Activated CD4-positive, alpha-beta T cell treated with anti-CD3 and anti-CD28 coated beads, Interleukin-2, amount 50 U/mL, for 24 hours (primary cell): Measurements from ENCODE around the gene KCTD18.

Experiments
- DNase-seq, 2 donors: peaks; one replicate each; pipeline ENCODE4 v3.0.0-alpha.2; 2020; ENCODE audit warnings: low read depth in 1 of 2, low spot score in 1 of 2

KCTD18 gene

DNA sequence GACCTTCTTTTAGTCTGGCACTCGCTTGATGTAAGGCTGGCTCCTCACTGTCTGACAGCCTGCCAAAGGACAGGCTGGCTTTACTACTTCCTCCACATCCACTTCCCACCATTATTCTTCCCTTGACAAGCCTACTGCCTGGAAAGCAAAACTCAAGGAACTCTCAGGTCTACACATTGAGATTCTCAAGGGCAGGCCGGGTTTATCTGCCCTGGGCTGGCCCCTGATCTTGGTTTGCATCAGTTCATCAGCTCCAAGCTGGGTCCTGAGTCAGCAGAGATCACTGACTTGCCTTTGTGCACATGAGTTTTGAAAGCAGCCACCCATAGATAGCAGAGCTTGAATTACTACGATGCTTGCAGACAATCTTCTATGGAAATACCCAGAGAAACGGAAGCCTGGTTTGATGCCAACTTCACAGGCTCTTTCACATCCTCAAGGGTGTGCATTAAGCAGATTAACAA, 53.9 kb downstream of the KCTD18 start:
- DNase-seq = no peak

DNA sequence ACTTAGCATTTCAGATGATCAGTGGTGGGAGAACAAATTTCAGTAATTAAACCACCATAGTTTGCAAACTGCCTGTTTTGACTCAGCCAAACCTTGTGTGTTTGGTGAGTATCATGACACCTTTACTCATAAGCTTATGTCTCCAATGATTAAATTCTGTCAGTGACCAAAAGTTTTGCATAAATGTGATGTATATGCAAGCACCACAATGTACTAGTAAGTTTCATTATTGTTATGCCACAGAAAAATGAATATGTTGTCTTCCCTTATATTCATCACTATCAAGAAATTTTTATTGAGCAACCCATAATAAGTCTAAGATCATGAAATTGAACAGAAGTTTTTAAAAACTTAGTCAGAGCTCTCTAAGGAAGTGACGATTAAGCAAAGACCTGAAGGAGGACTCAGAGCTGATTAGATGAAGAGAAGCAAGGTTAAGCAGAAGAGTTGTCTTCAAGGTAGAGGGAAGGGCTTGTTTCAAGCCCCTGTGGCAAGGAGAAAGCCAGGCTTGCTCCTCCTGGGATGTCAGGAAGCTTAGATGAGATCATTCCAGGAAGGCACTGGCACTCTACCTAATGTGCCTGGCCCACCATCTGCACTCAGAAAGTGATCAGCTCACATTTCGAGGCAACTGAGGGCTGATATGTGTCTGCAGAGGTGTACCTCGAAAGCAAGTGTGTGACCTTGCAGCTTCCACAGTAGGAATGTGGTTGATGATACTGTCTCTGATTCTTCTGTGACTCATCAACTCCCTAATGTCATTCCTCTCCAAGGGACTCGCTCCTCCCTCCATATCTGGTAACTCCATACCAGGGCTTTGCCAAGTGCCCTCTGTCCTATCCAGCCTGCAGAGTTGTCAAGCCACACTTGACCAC, 54.7 kb downstream of the KCTD18 start:
- no peak for DNase-seq

DNA sequence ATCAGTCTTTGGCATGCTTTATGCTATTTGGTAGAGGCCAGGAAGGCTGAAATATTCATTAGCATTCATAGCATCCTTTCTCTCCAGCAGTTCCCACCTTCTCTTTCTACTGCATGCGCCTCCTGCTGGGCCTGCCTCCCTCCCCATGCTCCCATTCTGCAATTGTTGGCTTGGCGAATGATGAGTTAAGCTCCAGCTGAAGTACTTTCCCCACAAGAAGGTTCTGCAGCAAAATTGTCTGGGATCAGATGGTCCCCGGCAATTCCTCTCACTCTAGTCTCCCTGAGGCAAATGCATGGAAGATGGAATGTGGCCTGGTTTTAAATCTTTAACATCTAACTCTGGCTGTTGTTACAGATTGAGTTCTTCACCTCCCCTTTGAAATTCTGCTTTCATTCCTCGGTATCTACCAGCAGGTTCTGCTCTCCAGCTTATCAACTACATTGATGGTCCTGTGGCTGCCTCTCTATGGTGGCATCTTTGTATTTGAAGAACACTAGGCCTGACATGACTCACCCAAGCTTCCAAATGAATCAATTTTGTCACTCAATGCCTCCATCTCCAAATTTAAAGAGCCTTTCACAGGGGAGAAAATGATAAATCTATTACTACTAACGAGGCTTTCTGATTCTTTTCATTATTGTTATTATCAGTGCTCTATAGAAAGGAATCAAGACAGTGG, 55.9 kb downstream of the KCTD18 start:
- no peak for DNase-seq

DNA sequence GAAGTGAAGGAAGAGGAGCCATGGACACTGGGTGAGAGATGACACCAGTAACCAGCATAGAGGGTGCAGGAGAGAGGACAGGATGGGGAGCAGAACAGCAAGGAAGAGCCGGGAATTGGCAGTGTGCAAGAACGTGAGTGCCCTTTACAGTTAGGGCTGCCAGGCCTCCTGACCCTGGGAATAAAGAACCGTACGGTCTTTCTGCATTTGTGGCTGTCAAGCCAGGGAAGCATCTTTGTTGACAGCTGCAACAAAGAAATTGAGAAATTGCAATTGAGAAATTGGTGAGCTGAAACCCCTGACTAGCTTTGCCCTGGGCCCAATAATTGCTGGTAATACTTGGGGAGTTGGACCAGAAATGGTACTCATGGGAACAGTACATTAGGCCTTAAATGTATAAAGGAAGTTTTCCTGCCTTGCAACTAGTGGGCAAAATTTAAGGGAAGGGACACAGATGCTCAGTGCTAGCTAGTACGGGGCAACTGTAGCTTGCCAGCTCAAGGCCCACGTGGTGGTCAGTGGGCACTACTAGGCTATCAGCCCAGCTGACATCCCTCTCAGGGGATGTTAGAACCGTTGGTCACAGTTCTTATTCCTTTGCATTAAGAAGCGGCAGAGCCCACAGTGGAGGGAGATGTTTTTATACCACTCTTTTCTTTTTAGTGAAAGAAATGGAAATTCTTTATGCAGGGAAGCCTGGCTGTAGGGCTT, 56.6 kb downstream of the KCTD18 start:
- DNase-seq = no peak

DNA sequence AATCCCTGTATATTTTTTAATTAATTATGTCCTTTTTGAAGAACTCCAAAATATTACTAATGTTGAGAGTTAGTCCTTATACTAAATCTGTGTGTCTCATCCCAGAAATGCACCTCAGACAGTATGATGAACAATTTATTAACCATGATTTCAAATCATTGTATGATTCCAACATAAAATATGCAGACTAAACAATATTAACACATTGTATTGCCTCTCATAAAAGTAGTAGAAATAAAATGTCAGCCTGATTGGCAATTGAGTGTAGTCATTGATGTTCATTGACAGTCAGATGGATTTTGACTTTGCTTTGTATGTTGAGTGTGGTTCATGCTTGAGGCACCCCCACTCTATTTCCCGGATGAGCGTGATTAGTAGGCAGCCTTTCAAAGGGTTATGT, 57.5 kb downstream of the KCTD18 start:
- DNase-seq = no peak

DNA sequence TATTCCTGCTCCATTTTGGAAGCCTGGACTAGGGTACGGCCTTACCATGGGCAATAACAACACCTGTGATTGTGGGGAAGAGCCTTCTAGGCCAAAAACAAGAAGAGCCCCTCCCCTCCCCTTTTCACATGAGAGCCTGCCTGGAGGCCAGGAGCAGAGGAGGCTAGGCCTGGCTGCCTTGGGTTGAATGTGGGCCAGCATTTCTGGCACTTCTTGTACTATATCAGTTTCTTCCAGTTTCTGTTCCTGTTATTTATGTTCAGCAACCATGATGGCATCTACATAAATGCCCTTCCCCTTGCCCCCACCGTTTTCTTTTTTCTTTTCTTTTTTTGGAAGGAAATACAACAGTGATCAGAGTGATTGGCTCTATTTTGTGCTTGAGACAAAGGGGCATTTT, 58.4 kb downstream of the KCTD18 start:
- DNase-seq = no peak

DNA sequence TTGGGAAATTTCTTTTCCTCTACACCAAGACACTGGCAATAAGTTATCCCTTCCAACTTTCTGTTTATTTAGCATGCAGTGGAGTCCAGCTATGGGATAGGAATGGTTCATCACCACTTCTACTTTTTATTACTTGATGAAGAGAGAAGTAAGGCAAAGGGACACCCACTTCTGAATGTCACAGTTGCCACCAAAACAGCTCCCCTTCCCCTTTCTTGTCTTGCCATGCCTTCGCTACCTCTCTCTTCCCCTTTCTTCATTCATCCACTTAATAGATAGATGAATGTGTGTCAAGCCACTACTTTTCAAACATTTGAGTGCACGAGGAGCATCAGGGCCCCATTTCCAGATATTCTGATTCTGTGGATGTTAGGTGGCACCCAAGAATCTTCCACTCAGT, 59.6 kb downstream of the KCTD18 start:
- no peak for DNase-seq

DNA sequence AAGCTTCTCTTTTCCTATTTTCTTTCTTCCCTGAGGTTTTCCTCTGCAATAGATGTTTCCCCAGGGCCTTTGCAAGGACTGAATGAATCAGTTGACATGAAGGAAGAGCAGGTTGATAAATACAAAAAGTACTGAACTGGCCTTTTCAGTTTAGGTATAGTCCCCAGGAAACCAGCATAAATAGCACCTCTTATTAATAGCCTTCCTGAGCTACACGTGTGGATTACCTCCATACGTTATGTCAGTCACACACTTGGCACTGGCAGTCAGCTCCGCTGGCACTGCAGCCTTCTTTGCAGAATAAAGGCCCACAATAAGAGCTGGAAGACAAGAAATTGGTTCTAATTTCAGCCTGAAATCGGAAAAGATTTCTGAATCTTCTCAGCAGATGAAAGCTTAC, 60.7 kb downstream of the KCTD18 start:
- DNase-seq = no peak

DNA sequence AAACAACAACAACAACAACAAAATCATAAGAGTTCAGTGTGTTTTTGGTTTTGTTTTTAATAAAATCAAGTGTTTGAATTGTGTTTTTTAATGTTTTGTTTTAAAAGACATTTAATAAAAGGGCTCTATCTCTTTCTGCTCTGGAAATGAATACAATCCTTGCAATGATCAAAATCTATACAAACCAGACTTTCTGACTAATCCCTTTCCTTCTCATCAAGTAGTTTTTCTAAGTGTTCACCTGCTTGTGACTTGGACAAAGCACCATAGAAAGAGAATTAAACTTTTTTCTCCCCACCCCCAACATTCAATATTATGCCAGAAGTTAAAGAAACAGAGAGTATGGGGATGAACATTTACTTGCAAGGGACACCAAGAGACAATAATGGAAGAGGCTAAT, 61.4 kb downstream of the KCTD18 start:
- no peak for DNase-seq

DNA sequence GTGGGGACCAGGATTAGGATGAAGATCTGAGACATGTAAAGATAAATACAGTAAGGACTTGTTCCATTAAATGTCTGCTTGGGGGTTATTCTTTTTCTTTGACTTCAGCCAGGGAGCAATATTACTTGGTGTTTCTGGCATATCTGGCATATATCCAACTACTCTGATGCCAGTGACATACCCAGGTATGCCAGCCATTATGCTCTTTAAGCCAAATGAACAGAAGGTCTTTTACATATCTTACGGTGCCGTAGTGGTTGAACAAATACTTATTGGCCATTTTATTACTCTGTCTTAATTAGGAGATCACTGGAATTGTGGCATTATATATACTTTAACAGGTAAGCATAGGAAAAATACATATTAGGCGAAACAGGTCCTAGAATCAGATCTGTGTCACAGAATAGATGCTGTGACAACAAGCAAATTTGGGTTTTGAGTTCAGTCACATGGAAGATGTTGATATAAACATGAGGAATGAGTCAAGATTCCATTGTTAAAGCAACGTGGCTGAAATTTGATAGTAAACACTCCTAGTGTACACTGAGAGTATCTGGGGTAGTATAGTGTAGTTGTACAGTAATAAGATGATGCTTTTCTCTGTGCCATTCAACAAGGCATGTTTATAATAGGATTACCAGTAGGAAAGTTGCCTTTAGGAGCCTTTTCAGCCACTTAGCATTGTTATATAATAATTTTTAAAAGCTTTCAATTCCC, 62.6 kb downstream of the KCTD18 start:
- no peak for DNase-seq

DNA sequence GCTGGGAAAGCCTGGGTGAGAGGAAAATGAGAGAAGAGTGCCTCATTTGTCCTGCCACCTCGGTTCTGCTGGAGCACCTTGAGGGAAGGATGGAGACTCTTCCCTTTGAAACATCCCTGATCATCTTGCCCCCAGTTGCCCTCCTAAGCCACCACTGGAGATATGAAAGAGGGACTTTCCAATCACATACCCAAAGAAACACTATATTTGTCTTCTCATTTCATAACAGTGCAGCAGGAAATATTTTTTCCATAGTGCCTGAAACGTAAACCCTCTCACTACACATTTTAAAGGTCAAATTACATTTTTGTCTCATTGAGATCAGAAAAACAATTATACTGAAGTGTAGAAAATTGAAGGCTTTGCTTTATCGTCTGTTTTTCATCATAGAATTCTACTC, 63.3 kb downstream of the KCTD18 start:
- no peak for DNase-seq

DNA sequence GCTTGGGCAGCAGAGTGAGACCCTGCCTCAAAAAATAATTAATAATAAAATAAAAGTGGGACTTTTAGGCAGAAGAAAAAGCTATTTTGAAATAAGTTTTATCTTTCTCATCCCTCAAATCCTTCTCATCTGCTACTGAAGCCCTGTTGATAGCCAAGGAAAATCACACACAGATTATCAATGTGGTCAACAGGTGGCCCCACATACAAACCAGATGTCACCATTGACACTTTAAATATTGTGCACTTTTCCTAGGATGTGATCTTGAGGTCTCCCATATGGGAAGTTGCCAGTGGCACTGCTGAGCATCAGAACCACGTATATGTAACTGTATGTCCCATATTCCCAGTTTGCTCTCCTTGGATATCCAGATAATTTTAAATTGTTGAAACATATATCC, 64.6 kb downstream of the KCTD18 start:
- no peak for DNase-seq

DNA sequence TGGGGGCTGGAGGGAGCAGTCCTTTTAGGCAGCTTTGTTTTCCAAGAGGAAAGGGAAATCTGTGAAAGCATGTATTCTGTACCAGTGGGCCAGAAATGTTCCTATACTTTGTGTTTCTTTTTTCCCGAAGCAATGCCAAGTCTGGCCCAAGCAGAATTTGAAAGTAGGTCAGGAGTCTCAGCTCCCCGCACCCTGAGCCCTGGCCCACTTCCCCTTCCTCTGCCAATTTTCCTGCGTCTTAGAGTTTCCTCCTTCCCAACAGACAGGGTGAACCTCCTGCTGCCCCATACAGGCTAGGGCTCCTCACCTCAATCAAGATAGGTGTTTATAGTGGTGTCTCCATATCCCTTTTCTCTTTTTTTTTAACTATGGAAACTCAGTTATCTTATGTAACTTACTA, 65.3 kb downstream of the KCTD18 start:
- no peak for DNase-seq

DNA sequence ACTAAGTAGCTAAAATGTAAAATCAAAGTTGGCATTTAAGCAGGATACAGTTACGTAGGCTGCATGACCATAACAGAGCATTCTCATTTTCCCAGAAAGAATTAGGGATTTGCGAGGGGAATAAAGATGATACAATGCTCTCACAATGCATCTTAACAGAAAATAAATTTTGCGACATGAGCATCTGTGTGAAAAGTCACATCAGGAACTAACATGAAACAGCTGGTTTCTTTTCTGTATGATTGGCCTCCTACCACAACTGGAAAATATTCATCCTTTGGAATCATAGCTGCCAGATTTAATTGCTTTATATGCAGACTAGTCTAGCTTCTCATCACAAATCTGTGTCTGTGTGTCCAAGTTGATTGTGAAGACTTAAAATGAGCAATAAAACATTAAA, 66.0 kb downstream of the KCTD18 start:
- no peak for DNase-seq

DNA sequence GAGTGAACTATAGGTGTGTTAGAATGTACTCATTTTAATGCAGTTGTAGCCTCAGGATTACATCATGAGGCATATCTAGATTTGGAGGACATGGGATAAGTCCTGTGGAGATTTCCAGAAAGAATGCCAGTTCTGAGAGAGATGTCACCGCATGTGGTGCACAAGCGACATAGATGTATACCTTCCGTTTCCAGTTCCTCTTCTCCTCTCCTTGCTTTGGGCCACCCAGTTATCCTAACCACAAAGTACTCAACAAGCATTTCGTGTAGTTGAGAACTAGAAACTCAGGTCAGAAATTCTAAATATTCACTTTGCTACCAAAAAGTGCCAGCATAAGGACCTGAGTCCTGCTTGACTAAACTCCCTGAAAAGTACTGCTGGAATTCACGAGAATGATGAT, 66.5 kb downstream of the KCTD18 start:
- DNase-seq = no peak

DNA sequence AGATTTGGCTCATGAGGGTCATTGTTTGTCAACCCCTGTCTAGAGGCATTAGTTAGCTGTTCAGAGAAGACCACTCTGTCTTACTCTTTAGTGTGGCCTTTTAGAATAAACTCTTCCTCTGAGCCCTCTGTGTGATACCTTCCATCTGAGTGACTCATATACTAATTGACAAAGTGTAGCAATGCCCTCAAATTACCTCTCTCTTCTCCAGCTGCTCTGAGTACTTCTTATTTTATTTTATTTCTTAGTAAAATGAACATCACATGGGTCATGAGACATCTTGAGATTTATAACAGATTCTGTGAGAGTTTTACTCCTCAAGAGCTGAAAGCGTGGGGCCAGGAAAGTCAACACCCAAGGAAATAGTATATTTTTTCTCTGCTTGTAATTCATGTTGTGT, 67.4 kb downstream of the KCTD18 start:
- DNase-seq = no peak

DNA sequence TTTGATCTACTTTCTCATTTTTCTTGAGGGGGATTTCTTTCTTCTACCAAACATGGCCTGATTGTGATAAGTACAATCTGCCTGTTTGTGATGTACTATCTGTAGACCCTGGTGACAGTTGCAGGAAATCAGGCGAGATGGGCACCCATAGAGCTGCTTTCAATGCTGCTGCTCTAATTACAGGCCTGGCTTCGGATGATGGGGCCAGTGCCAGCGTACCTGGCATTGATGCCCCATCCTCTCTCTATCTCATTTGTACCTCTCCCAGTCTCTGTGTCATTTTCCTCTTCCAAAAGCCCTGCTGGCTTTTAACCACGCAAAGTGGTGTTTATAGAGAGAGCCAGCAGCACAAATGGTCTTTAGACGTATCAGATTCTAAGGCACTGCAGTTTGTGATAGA, 69.9 kb downstream of the KCTD18 start:
- DNase-seq = no peak
